ENCODE data around the gene PTPN9. TPM values are rescaled to one million over a fixed set of nuclear protein-coding genes. Genes with fewer than 3 reads are reported as not detected.
"Not testable (repeated sequence)": the region's sequence is repeated elsewhere in the genome, so short reads cannot be mapped to it uniquely, and the experiment has no call there.

The PTPN9 gene
- total RNA-seq, 1 donor from 2014 or later = 29.3 TPM

DNA sequence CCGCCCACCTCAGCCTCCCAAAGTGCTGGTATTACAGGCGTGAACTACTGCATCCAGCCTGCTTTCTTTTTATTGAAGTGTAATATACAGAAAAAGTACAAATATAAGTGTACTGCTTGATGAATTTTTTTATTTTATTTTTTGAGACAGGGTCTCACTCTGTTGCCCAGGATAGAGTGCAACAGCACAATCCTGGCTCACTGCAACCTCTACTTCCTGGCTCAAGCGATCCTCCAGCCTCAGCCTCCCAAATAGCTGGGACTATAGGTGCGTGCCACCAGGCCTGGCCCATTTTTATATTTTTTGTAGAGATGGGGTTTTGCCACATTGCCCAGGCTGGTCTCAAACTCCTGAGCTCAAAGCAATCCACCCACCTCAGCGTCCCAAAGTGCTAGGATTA lies 3.8 kb upstream of the PTPN9 start:
- not testable (repeated sequence) for DNase-seq

DNA sequence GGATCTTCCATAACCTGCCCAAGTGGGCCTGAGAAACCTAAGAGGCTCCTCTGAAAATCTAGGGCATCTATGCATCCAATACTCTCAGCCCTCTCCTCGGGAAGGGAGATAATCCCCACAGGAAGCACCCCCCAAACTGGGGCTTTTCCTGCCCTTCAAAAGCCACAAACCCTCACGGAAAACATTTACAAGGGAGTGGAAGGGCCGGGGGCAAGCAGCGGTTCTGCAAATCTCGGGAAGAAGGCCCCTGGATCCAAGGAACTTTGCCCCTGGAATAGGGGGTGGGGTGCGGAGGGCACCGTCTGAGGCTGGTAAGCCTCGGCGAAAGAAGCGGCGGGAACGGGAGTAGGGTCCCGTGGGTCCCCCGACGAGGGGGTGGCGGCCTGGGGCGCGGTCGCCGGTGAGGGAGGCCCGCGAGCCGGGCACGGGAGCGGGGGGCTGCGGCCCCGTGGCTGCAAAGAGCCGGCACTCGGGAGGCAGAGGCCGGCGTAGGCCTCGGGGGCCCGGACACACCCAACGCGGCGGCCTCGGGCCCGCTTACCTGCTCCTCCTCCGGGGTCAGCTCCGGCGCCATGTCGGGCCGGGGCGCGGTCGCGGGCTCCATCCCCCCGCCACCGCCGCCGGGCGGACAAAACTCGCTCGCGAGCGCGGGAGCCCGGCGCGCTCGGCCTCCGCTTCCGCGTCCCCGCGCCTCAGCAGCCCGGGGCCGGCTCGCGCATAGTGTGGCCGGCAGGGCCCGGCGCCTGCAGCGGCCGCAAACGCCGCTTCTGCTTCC lies 755 bp downstream of the PTPN9 start:
- no peak for DNase-seq

- DNase-seq = no peak
Measured at GRCh38 chr15:75577401-75578172, 1.5 kb downstream of the PTPN9 start.

DNA sequence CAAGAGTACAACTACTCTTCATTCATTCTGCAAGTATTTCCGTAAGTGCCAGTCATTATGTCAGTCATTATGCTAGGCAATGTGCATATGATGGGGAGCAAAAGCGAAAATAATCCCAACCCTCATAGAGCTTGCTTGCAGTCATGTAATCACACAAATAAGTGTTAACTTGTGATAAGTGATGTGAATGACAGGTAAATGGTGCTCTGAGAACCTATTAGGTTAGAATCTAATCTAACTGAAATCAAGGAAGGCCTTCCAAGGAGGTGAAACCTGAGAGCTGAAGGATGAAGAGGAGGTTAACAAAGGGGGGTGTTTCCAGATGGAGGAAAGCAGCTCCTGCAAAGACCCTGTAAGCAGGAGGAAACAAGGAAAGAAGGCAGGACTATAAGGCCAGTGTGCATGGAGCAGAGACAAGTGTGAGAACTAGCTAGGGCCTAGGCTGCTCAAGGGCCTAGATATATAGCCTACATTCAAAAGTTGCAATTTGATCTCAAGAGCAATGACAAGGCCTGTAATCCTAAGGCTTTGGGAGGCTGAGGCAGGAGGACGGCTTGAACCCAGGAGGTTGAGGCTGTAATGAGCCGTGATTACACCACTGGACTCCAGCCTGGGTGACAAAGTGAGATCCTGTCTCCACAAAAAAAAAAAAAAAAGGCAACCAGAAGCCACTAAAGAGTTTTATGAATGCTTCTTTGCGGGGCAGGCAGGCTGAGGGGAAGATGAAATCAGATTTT lies 5.3 kb downstream of the PTPN9 start:
- no peak for DNase-seq

- DNase-seq = no peak
Measured at GRCh38 chr15:75570126-75570845, 8.8 kb downstream of the PTPN9 start.

DNA sequence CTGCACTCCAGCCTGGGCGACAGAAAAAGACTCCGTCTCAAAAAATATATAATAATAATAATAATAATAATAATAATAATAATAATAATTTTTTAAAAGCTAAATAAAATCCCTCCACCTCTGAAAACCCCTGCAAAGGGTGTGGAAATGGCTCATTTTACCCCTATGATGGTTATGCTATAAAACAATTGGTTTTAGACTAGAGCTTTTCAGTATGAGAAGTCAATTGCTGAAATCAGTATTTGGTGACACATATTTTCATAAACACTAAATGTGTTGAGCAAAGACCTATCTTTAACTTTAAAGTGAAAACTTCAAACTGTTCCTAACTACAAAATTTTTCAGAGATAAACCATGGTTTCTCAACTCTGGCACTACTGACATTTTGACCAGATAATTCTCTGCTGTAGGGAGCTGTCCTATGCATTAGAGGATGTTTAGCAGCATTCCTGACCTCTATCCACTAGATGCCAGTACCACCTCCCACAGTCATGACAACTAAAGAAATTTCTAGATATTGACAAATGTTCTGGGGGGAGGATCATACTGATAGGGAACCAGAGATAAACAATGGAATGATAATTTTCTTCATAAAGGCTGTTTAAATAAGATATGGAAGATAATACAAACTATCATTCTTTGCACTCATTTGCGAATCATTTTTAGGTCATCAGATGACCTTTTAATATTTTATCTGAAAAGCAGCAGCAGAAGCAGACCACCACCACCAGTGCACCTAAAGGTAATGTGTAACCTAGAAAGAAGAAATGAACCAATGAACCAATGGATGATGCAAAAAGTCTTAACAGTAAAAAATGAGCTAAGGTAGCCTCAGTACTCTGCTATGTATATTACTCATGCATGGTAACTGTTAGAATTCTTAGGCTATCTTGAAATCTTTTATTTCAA lies 13.8 kb downstream of the PTPN9 start:
- no peak for DNase-seq

DNA sequence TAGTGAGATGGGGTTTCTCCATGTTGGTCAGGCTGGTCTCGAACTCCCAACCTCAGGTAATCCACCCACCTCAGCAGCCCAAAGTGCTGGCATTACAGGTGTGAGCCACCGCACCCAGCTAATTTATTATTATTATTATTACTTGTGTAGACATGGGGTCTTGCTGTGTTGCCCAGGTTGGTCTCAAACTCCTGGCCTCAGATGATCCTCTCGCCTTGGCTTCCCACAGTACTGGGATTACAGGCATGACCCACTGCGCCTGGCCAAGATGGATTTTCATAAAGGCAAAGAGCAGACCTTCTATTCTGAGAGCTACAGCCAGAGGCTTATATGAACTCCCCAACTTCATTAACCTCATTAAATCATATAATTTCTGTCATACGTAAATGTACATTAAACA lies 17.2 kb downstream of the PTPN9 start:
- no peak for DNase-seq

GRCh38 chr15:75559360-75559759 lies 19.8 kb downstream of the PTPN9 start:
- not testable (repeated sequence) for DNase-seq

- not testable (repeated sequence) for DNase-seq
Measured at GRCh38 chr15:75558955-75559354, 20.2 kb downstream of the PTPN9 start.

GRCh38 chr15:75554717-75555116 lies 24.4 kb downstream of the PTPN9 start:
- no peak for DNase-seq

DNA sequence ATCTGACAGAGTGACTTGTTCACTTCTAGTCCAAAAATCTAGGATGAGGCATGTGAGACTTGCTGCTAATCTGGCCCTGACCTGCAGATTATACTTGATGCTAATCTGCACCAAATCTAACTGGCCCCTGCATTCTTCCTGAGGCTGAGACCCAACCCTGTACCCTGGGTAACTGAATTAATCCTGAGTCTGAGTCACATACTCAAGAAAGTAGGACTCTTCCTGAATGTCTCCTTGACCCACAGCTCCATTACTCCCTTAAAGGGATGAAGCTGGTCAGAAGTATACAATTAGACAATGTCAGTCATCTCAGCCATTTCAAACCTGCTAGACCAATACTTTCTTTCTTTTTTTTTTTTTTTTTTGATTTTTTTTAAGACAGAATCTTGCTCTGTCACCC lies 25.5 kb downstream of the PTPN9 start:
- no peak for DNase-seq

GRCh38 chr15:75551091-75551490 lies 28.0 kb downstream of the PTPN9 start:
- no peak for DNase-seq

- no peak for DNase-seq
Measured at GRCh38 chr15:75545064-75545463, 34.1 kb downstream of the PTPN9 start.

GRCh38 chr15:75544359-75544758 lies 34.8 kb downstream of the PTPN9 start:
- DNase-seq = no peak

- not testable (repeated sequence) for DNase-seq
Measured at GRCh38 chr15:75542949-75543545, 36.1 kb downstream of the PTPN9 start.

DNA sequence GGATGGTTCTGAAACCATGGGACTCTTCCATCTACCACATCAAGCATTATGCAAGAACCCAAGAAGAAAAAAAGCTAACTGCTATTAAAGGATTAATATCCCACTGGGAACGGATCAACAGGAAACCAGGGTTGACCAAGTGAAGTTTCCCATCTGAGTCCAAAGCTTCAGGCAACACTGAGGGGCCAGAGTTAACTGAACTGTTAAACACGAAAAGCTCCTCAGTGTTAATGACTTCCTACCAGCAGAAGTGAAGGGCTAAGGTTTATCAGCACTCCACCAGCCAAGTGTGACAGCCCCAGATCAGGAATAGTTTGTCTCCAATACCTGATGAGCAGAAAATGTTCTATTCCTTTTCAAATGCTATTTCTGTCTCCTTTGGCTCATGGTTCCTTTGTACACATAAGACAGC lies 36.7 kb downstream of the PTPN9 start:
- no peak for DNase-seq

DNA sequence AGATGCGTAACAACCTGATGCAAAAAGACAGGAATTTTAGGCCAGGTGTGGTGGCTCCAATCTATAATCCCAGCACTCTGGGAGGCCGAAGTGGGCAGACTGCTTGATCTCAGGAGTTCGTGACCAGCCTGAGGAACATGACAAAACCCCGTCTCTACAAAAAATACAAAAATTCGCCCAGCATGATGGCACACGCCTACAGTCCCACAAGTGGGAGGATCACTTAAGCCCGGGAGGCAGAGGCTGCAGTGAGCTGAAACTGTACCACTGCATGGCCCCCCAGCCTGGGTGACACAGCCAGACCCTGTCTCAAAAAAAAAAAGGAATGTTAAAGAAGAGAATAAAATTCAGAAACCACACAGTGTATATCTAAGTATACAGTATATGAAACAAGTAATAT lies 40.7 kb downstream of the PTPN9 start:
- DNase-seq = no peak

GRCh38 chr15:75533945-75534344 lies 45.2 kb downstream of the PTPN9 start:
- no peak for DNase-seq

GRCh38 chr15:75532413-75533250 lies 46.5 kb downstream of the PTPN9 start:
- no peak for DNase-seq

GRCh38 chr15:75531041-75531450 lies 48.1 kb downstream of the PTPN9 start:
- no peak for DNase-seq

Data from occipital lobe (tissue), 2 donors.